ENCODE measurements around the gene UBAP1L.

DNA sequence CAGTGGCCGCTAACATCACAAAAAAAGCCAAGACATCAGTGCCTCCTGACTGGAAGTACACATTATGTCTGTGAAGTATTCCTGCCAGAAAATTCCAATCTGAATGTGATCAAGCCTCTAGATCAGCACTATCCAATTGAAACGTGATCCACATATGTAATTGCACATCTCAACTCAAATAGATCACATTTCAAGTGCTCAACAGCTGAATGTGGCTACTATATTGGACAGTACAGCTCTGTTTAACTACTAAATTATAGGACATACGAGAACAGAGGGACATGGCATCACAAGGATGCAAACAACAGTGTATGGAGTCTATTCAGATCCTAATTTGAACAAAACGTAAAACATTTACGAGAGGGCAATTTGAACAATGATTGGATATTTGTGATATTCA, 542 bp upstream of the UBAP1L start:
- TF ChIP-seq POLR2AphosphoS5 (IDR thresholded peaks at IDR 0.05) = no peak
- TF ChIP-seq POLR2A (IDR thresholded peaks at IDR 0.05) = no peak

Measured in prostate gland (tissue), 1 donor.